Neural cell (in vitro differentiated cells): ENCODE data around the gene AGR2. TPM values are rescaled to one million over a fixed set of nuclear protein-coding genes. Genes with fewer than 3 reads are reported as not detected.

Experiments used
- H2AFZ ChIP-seq: fragments of 200-600, 300-800 bp; sonication (generic), shearing (Covaris generic); 2 replicates; pipeline ENCODE4 v1.6.0; 2014; ENCODE audit warnings: low read depth, mild to moderate bottlenecking, antibody characterized with exemption, low read length, moderate library complexity
- H3F3A ChIP-seq: fragments of 200-600 bp; shearing (Covaris generic); 2 replicates; pipeline ENCODE4 v1.6.1; 2016; ENCODE audit warnings: mild to moderate bottlenecking, moderate library complexity, mixed read lengths, antibody characterized with exemption, low read length; ENCODE audit not compliant: insufficient read depth, poor library complexity, severe bottlenecking
- H3K27ac ChIP-seq: fragments of 200-600, 300-800 bp; sonication (generic), shearing (Covaris generic); 2 replicates; pipeline ENCODE4 v1.5.1; 2014; ENCODE audit warnings: mild to moderate bottlenecking, low read length, moderate library complexity
- H3K27me3 ChIP-seq: fragments of 300-800, 200-600 bp; sonication (generic), shearing (Covaris generic); 2 replicates; pipeline ENCODE4 v1.6.0; 2014; ENCODE audit warnings: mild to moderate bottlenecking, low read depth, low read length, moderate library complexity; ENCODE audit not compliant: insufficient read depth
- H3K36me3 ChIP-seq: fragments of 300-800, 200-600 bp; sonication (generic), shearing (Covaris generic); 2 replicates; pipeline ENCODE4 v1.5.1; 2014; ENCODE audit warnings: mild to moderate bottlenecking, antibody characterized with exemption, low read length, moderate library complexity; ENCODE audit not compliant: insufficient read depth
- H3K4me2 ChIP-seq: fragments of 300-800, 200-600 bp; sonication (generic), shearing (Covaris generic); 2 replicates; pipeline ENCODE4 v1.6.0; 2014; ENCODE audit warnings: mild to moderate bottlenecking, low read length
- H3K4me3 ChIP-seq: fragments of 300-800, 200-600 bp; sonication (generic), shearing (Covaris generic); 2 replicates; pipeline ENCODE4 v1.5.1; 2014; ENCODE audit warnings: mild to moderate bottlenecking, low read length, moderate library complexity
- H3K79me2 ChIP-seq: fragments of 200-600 bp; shearing (Covaris generic); replicated peaks from 2 replicates; pipeline ENCODE4 v1.6.0; 2014; ENCODE audit warnings: mild to moderate bottlenecking, low read length, moderate library complexity; ENCODE audit not compliant: insufficient read depth
- H3K9ac ChIP-seq: fragments of 300-800, 200-600 bp; sonication (generic), shearing (Covaris generic); 2 replicates; pipeline ENCODE4 v1.6.1; 2016; ENCODE audit warnings: mild to moderate bottlenecking, low read length, mixed read lengths
- H3K9me2 ChIP-seq: fragments of 200-600 bp; shearing (Covaris generic); 2 replicates; pipeline ENCODE4 v1.6.1; 2016; ENCODE audit warnings: mild to moderate bottlenecking, low read length, mixed read lengths; ENCODE audit not compliant: insufficient read depth
- H3K9me3 ChIP-seq: fragments of 200-600, 300-800 bp; sonication (generic), shearing (Covaris generic); 2 replicates; pipeline ENCODE4 v1.6.1; 2016; ENCODE audit warnings: mild to moderate bottlenecking, mixed run types, low read length, moderate library complexity, mixed read lengths
- H4K20me1 ChIP-seq: fragments of 200-600 bp; shearing (Covaris generic); 2 replicates; pipeline ENCODE4 v1.6.1; 2016; ENCODE audit warnings: mild to moderate bottlenecking, mixed run types; ENCODE audit not compliant: insufficient read depth
- CTCF ChIP-seq: fragments of 450-650 bp; IDR thresholded peaks from 2 replicates; pipeline ENCODE4 v1.5.1; 2014; ENCODE audit warnings: antibody characterized with exemption, mild to moderate bottlenecking, moderate library complexity; ENCODE audit not compliant: poor library complexity, severe bottlenecking
- EP300 ChIP-seq: fragments of 450-650 bp; conservative IDR thresholded peaks from 2 replicates; pipeline ENCODE4 v1.6.1; 2014; ENCODE audit warnings: antibody characterized with exemption, mild to moderate bottlenecking, moderate library complexity; ENCODE audit not compliant: poor library complexity, severe bottlenecking
- EZH2 ChIP-seq: fragments of 200-600, 300-800 bp; shearing (Covaris generic), sonication (generic); IDR thresholded peaks from 2 replicates; pipeline ENCODE4 v1.6.1; 2014; ENCODE audit warnings: antibody characterized with exemption, low read length, borderline replicate concordance, mild to moderate bottlenecking; ENCODE audit not compliant: insufficient read depth, poor library complexity, severe bottlenecking
- MXI1 ChIP-seq: fragments of 450-650 bp; conservative IDR thresholded peaks from 2 replicates; pipeline ENCODE4 v1.6.1; 2014; ENCODE audit warnings: antibody characterized with exemption, mild to moderate bottlenecking; ENCODE audit not compliant: poor library complexity, severe bottlenecking
- POLR2AphosphoS5 ChIP-seq: IDR thresholded peaks from 2 replicates; pipeline ENCODE4 v1.6.1; 2012
- RAD21 ChIP-seq: fragments of 450-650 bp; conservative IDR thresholded peaks from 2 replicates; pipeline ENCODE4 v1.6.1; 2014; ENCODE audit warnings: antibody characterized with exemption, mild to moderate bottlenecking, moderate library complexity
- SMC3 ChIP-seq: fragments of 450-650 bp; conservative IDR thresholded peaks from 2 replicates; pipeline ENCODE4 v1.6.1; 2014; ENCODE audit warnings: antibody characterized with exemption, mild to moderate bottlenecking, moderate library complexity; ENCODE audit not compliant: poor library complexity
- TAF1 ChIP-seq: IDR thresholded peaks from 2 replicates; pipeline ENCODE4 v1.6.1; 2012; ENCODE audit warnings: low read depth
- polyA plus RNA-seq: library from polyadenylated mRNA; depleted of rRNA; stranded (reverse); fragments of >200 nt; gene quantifications from 2 replicates; pipeline ENCODE4 v1.2.3, GENCODE V29; 2014
- TF ChIP-seq, protein P1 (sequence below): IDR thresholded peaks from 2 replicates; pipeline ENCODE4 v1.6.1; 2012; ENCODE audit warnings: borderline replicate concordance

Gene AGR2
- polyA plus RNA-seq, 1 donor from 2014 or later, result not detected

DNA sequence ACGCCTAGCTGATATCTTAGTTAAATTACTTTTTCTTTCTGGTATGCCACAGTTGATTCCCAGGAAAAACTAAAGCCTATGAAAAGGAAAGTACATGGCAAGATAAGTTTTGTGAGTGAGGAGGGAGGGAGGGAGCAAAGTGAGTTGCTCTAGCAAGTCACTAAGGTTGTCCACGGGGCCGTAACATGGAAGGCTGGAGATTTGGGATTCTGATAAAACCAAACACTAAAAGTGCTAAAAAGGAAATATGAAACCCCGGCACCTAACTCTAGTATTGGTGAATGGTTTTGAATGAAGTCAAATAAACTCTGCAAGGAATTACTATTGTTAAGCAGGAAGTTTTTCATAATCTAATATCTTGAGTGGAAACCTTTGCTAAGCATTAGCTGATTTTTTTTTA lies 1.7 kb downstream of the AGR2 start:
- no peak overlapping the region for H2AFZ ChIP-seq
- H3K27me3 ChIP-seq, result no peaks in the 10 kb centered on the region
- no peaks in the 10 kb centered on the region for H3K9me2 ChIP-seq
- TF ChIP-seq SMC3 (no peak), RAD21 (no peak), TAF1 (no peak), POLR2AphosphoS5 (no peak), MXI1 (no peak), CTCF (no peak), EZH2 (no peak), EP300 (no peak)
- TF ChIP-seq, protein P1, sequence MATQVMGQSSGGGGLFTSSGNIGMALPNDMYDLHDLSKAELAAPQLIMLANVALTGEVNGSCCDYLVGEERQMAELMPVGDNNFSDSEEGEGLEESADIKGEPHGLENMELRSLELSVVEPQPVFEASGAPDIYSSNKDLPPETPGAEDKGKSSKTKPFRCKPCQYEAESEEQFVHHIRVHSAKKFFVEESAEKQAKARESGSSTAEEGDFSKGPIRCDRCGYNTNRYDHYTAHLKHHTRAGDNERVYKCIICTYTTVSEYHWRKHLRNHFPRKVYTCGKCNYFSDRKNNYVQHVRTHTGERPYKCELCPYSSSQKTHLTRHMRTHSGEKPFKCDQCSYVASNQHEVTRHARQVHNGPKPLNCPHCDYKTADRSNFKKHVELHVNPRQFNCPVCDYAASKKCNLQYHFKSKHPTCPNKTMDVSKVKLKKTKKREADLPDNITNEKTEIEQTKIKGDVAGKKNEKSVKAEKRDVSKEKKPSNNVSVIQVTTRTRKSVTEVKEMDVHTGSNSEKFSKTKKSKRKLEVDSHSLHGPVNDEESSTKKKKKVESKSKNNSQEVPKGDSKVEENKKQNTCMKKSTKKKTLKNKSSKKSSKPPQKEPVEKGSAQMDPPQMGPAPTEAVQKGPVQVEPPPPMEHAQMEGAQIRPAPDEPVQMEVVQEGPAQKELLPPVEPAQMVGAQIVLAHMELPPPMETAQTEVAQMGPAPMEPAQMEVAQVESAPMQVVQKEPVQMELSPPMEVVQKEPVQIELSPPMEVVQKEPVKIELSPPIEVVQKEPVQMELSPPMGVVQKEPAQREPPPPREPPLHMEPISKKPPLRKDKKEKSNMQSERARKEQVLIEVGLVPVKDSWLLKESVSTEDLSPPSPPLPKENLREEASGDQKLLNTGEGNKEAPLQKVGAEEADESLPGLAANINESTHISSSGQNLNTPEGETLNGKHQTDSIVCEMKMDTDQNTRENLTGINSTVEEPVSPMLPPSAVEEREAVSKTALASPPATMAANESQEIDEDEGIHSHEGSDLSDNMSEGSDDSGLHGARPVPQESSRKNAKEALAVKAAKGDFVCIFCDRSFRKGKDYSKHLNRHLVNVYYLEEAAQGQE, result no peak
- no peaks in the 10 kb centered on the region for H3F3A ChIP-seq
- H3K9ac ChIP-seq, result no peak overlapping the region
- H4K20me1 ChIP-seq, result no peaks in the 10 kb centered on the region
- no peaks in the 10 kb centered on the region for H3K79me2 ChIP-seq
- no peak overlapping the region for H3K4me3 ChIP-seq
- no peaks in the 10 kb centered on the region for H3K9me3 ChIP-seq
- H3K27ac ChIP-seq, result no peak overlapping the region
- no peak overlapping the region for H3K4me2 ChIP-seq
- H3K36me3 ChIP-seq, result no peaks in the 10 kb centered on the region

DNA sequence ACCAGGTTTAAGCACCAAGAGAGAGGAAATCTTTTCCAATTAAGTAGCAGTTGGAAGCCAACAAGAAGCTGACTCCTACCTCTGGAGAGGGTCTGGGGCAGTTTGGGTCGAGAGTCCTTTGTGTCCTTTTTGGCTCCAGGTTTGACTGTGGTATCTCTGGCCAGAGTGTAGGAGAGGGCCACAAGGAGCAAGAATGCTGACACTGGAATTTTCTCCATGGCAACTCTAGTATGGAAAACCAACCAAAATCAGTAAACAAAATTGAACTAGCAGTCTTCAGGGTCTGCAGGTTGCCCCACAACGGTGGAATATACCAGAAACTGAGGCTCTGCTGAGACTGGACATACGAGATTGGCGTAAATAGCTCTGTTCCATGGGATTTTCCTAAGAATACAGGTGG lies 3.2 kb downstream of the AGR2 start:
- no peak overlapping the region for H3K27ac ChIP-seq

More for the DNA sequence above, 3.2 kb downstream of the AGR2 start:
- TF ChIP-seq EP300 (no peak), RAD21 (no peak), SMC3 (no peak), MXI1 (no peak), TAF1 (no peak), POLR2AphosphoS5 (no peak), EZH2 (no peak)
- no peaks in the 10 kb centered on the region for H3F3A ChIP-seq
- no peak overlapping the region for H3K9ac ChIP-seq
- H2AFZ ChIP-seq, result no peak overlapping the region
- H3K9me3 ChIP-seq, result no peaks in the 10 kb centered on the region
- H3K9me2 ChIP-seq, result no peaks in the 10 kb centered on the region
- no peaks in the 10 kb centered on the region for H3K79me2 ChIP-seq
- no peaks in the 10 kb centered on the region for H3K27me3 ChIP-seq
- H3K4me3 ChIP-seq, result no peak overlapping the region
- no peak overlapping the region for H3K4me2 ChIP-seq
- no peaks in the 10 kb centered on the region for H3K36me3 ChIP-seq
- H4K20me1 ChIP-seq, result no peaks in the 10 kb centered on the region
